ENCODE results near the gene LRBA. TPM values are rescaled to one million over a fixed set of nuclear protein-coding genes. Genes with fewer than 3 reads are reported as not detected.
"Not testable (repeated sequence)": the region's sequence is repeated elsewhere in the genome, so short reads cannot be mapped to it uniquely, and the experiment has no call there.

The LRBA gene
- total RNA-seq, 3 donors from 2014 or later = 52.0 to 68.5 (median 63.6) TPM

GRCh38 chr4:150743564-150744342 lies 271.3 kb downstream of the LRBA start:
- peaks cover 28% of the 10 kb centered on the region for H3K36me3 Mint-ChIP-seq (ENCODE audit: insufficient read depth)
- no peak overlapping the region for H3K4me3 Mint-ChIP-seq
- H3K4me1 Mint-ChIP-seq (ENCODE audit: low read depth) = no peaks in the 10 kb centered on the region
- DNase-seq (no peak), ATAC-seq (no peak)
- H3K9me3 Mint-ChIP-seq = peaks cover 5% of the 10 kb centered on the region
- no peaks in the 10 kb centered on the region for H3K27me3 Mint-ChIP-seq (ENCODE audit: low read depth)

GRCh38 chr4:150742930-150743329 lies 272.2 kb downstream of the LRBA start:
- not testable (repeated sequence) for H3K27me3 Mint-ChIP-seq (ENCODE audit: low read depth); ATAC-seq

DNA sequence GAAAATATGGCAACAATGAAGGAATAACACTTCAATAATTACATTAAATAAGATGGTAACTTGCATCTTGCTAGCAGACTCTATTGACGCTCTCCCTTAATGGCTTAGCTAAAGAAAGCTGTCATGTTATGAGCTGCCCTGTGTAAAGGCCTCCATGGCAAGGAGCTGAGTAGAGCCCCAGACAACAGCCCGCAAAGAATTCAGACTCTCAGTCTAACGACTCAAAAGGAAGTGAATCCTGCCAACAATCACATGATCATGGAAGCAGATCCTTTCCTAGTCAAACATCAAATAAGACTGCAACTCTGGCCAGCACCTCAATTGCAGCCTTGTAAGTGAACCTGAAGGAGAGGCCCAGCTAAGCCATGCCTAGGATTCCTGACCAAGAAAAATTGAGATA lies 275.5 kb downstream of the LRBA start:
- no peaks in the 10 kb centered on the region for H3K4me1 Mint-ChIP-seq (ENCODE audit: low read depth)
- no peak for ATAC-seq
- peaks cover 22% of the 10 kb centered on the region for H3K36me3 Mint-ChIP-seq (ENCODE audit: insufficient read depth)
- no peak overlapping the region for H3K4me3 Mint-ChIP-seq
- no peak for DNase-seq
- peaks cover 5% of the 10 kb centered on the region for H3K9me3 Mint-ChIP-seq
- H3K27me3 Mint-ChIP-seq (ENCODE audit: low read depth) = no peaks in the 10 kb centered on the region

More at GRCh38 chr4:150742930-150743329, 272.2 kb downstream of the LRBA start:
- not testable (repeated sequence) for H3K9me3 Mint-ChIP-seq; DNase-seq; H3K4me3 Mint-ChIP-seq; H3K4me1 Mint-ChIP-seq (ENCODE audit: low read depth)
- peaks cover 26% of the 10 kb centered on the region for H3K36me3 Mint-ChIP-seq (ENCODE audit: insufficient read depth)

- ATAC-seq (no peak), DNase-seq (no peak)
- Mint-ChIP-seq H3K9me3 (peaks cover 19% of the 10 kb centered on the region), H3K36me3 (ENCODE audit: insufficient read depth) (peaks cover 68% of the 10 kb centered on the region), H3K27me3 (ENCODE audit: low read depth) (no peaks in the 10 kb centered on the region), H3K4me3 (no peak overlapping the region), H3K4me1 (ENCODE audit: low read depth) (peaks cover 2% of the 10 kb centered on the region)
These were observed 289.0 kb downstream of the LRBA start for GRCh38 chr4:150725957-150726523.

- H3K4me1 Mint-ChIP-seq (ENCODE audit: low read depth) = peaks cover 2% of the 10 kb centered on the region
- H3K9me3 Mint-ChIP-seq = peaks cover 19% of the 10 kb centered on the region
- H3K27me3 Mint-ChIP-seq (ENCODE audit: low read depth) = no peaks in the 10 kb centered on the region
- no peak for ATAC-seq
- H3K4me3 Mint-ChIP-seq = no peak overlapping the region
- H3K36me3 Mint-ChIP-seq (ENCODE audit: insufficient read depth) = peaks cover 63% of the 10 kb centered on the region
- DNase-seq = no peak
These were observed 291.2 kb downstream of the LRBA start for GRCh38 chr4:150723727-150724411.

DNA sequence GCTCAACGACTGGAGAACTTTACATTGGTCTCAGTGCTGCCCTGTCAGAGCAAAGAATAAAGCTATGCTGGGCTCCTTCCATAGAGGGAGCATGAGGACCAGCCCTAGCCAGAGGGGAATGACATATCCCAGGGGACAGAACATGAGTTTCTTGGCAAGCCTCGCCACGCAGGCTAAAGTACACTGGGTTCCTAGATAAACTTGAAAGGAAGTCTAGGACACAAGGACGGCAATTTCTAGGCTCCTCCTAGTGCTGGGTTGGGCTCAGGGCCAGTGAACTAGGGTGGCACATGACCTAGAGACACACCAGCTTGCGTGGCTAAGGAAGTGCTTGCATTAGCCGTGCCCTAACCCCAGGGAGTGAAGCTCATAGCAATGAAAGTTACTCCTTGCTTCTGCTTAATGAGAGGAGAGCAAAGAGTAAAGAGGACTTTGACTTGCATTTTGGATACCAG lies 292.1 kb downstream of the LRBA start:
- no peaks in the 10 kb centered on the region for H3K27me3 Mint-ChIP-seq (ENCODE audit: low read depth)
- H3K36me3 Mint-ChIP-seq (ENCODE audit: insufficient read depth) = peaks cover 58% of the 10 kb centered on the region
- DNase-seq (no peak), ATAC-seq (no peak)
- no peak overlapping the region for H3K4me3 Mint-ChIP-seq
- H3K9me3 Mint-ChIP-seq = peaks cover 19% of the 10 kb centered on the region
- peaks cover 2% of the 10 kb centered on the region for H3K4me1 Mint-ChIP-seq (ENCODE audit: low read depth)

DNA sequence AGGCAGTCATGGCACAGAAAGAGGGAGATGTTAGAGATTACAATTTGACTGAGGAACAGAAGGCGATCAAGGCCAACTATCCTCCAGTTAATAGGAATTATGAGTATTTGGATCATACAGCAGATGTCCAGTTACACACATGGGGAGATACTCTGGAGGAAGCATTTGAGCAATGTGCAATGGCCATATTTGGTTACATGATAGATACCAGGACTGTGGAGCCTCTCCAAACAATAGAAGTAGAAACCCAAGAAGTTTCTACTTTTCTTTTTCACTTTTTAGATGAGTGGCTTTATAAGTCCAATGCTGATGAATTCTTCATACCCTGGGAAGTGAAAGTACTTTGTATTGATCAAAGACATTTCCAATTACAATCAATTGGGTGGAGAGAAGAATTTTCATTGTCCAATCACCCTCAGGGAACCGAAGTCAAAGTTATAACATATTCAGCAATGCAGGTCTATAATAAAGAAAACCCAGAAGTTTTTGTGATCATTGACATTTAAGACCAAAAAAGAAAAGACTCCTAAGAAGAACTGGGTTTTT lies 294.0 kb downstream of the LRBA start:
- ATAC-seq (no peak), DNase-seq (no peak)
- Mint-ChIP-seq H3K4me1 (ENCODE audit: low read depth) (peaks cover 2% of the 10 kb centered on the region), H3K36me3 (ENCODE audit: insufficient read depth) (peaks cover 40% of the 10 kb centered on the region), H3K27me3 (ENCODE audit: low read depth) (no peaks in the 10 kb centered on the region), H3K9me3 (peaks cover 4% of the 10 kb centered on the region), H3K4me3 (no peak overlapping the region)

DNA sequence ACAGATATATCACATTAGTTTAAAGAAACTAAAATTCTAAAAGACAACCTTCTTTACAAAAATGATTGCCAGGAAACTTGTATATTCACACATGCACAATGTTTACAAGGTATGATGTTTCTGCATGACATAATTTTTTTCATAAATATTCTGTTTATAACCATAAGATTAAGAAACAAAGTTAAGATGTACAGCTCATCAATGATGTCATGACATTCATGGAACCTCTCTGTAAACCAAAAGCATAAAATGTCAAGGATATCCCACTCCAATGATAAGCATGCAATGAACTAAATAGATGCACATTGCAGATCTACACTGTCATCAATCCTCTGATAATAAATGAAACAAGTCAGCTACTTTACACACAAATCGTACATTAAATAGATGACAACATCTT lies 297.1 kb downstream of the LRBA start:
- peaks cover 2% of the 10 kb centered on the region for H3K4me1 Mint-ChIP-seq (ENCODE audit: low read depth)
- H3K36me3 Mint-ChIP-seq (ENCODE audit: insufficient read depth) = peaks cover 24% of the 10 kb centered on the region
- ATAC-seq = no peak
- H3K4me3 Mint-ChIP-seq = no peak overlapping the region
- no peaks in the 10 kb centered on the region for H3K27me3 Mint-ChIP-seq (ENCODE audit: low read depth)
- H3K9me3 Mint-ChIP-seq = no peaks in the 10 kb centered on the region
- DNase-seq = no peak

DNA sequence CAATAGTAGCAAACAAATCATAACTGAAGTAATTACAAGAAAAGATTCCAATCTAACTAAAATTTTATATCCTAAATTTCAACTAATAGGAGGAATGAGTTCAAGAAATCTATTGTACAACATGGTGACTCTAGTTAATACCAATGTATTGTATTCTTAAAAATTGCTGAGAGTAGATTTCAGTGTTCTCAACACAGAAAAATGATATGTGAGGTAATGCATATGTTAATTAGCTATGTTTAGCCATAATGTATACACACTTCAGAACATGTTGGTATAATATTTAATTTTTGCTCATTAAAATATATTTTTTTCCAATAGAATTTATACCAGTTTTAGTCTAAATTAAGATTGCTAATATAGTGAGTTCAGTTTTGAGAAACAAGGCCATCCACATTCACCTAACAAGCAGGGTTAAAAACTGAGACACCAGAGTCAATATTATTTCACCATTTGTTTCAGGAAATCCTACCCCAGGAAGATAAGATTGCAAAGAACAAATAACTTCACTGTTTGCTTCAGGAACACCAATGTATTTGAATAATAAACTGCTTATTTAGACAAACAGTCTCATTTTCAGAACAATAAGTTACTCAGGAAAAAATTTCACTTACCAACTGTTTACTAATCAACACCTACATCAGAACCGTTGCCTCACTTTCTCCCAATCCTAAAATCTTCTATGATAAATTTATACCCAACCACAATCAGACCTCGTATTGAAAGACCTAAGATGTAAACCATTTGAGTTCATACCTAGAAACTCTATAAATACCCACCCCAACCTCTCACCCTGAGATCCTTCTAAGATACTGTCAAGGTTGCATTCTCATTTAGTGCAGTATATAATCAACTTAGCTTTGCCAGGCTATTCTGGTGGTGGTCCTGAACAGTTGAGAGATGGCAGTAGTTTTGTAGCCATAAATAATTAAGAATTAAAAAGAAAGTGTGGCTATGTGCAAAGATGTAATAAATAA lies 300.3 kb downstream of the LRBA start:
- H3K4me3 Mint-ChIP-seq = no peak overlapping the region

GRCh38 chr4:150713251-150713650 lies 301.8 kb downstream of the LRBA start:
- Mint-ChIP-seq H3K4me1 (ENCODE audit: low read depth) (peaks cover 4% of the 10 kb centered on the region), H3K4me3 (no peak overlapping the region), H3K27me3 (ENCODE audit: low read depth) (no peaks in the 10 kb centered on the region), H3K9me3 (no peaks in the 10 kb centered on the region), H3K36me3 (ENCODE audit: insufficient read depth) (peaks cover 15% of the 10 kb centered on the region)
- no peak for ATAC-seq
- no peak for DNase-seq

More for the DNA sequence above, 300.3 kb downstream of the LRBA start:
- Mint-ChIP-seq H3K9me3 (no peaks in the 10 kb centered on the region), H3K4me1 (ENCODE audit: low read depth) (peaks cover 4% of the 10 kb centered on the region), H3K27me3 (ENCODE audit: low read depth) (no peaks in the 10 kb centered on the region), H3K36me3 (ENCODE audit: insufficient read depth) (peaks cover 17% of the 10 kb centered on the region)
- DNase-seq (no peak), ATAC-seq (no peak)

DNA sequence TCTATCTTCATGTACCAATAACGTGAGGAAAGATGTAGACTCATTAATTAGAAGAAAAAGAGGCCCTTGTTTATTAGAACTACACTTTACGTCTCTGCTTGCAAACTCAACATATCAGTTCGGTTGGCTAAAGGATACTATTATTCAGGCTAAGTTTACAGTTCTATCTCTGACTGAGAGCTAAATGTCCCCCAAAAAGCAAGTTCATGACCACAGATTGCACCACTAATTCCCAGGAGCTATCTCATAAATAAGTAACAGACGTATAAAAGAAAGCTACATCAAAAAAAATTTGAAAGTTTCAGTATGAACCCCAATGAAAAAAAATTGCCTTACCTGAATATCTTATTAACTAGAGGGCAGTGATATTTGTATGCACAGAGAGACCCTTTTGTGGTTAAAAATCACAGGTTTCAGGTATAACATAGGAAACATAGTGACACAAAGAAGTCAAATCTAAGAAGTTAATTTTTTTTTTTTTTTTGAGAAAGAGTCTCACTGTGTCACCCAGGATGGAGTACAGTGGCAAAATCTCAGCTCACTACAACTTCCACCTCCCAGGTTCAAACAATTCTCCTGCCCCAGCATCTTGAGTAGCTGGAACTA lies 304.2 kb downstream of the LRBA start:
- no peak for ATAC-seq

DNA sequence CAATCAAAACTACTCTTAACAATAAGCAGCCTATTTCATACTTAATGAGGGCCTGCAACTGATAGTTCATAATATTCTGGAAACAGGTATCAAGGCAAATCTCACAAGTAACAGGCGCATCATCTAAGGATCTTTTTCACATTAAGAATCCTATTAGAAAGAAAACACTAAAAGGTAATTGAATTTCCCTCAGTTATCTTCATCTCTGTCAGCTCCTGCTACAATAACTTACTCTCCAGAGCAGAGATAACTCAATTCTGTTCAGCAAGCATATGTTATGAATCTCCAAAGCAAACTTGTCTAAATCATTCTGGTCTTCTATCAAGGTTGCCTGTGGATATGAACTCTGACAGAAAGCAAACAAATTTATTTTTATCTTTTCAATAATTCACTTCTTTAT lies 307.1 kb downstream of the LRBA start:
- no peak overlapping the region for H3K4me3 Mint-ChIP-seq
- no peaks in the 10 kb centered on the region for H3K9me3 Mint-ChIP-seq
- ATAC-seq = no peak
- H3K27me3 Mint-ChIP-seq (ENCODE audit: low read depth) = no peaks in the 10 kb centered on the region
- peaks cover 17% of the 10 kb centered on the region for H3K36me3 Mint-ChIP-seq (ENCODE audit: insufficient read depth)
- H3K4me1 Mint-ChIP-seq (ENCODE audit: low read depth) = peaks cover 4% of the 10 kb centered on the region
- DNase-seq = no peak

More for the DNA sequence above, 304.2 kb downstream of the LRBA start:
- Mint-ChIP-seq H3K4me3 (no peak overlapping the region), H3K27me3 (ENCODE audit: low read depth) (no peaks in the 10 kb centered on the region), H3K9me3 (no peaks in the 10 kb centered on the region), H3K4me1 (ENCODE audit: low read depth) (peaks cover 4% of the 10 kb centered on the region), H3K36me3 (ENCODE audit: insufficient read depth) (peaks cover 17% of the 10 kb centered on the region)
- DNase-seq = no peak

- H3K36me3 Mint-ChIP-seq (ENCODE audit: insufficient read depth) = peaks cover 9% of the 10 kb centered on the region
- DNase-seq = no peak
- H3K4me3 Mint-ChIP-seq = no peak overlapping the region
- H3K4me1 Mint-ChIP-seq (ENCODE audit: low read depth) = no peaks in the 10 kb centered on the region
- no peaks in the 10 kb centered on the region for H3K27me3 Mint-ChIP-seq (ENCODE audit: low read depth)
- H3K9me3 Mint-ChIP-seq = no peaks in the 10 kb centered on the region
- ATAC-seq = no peak
These were observed 315.5 kb downstream of the LRBA start for GRCh38 chr4:150699599-150699998.

All from activated T-cell treated with anti-CD3 and anti-CD28 coated beads, Interleukin-2, amount 50 U/mL, for 4 hours (primary cell).